Spleen (tissue), 7 donors: Measurements from ENCODE around the gene ZNF784.

Source experiments
- CTCF ChIP-seq, 11 experiments: fragments of 200-600 bp in 7 of 11; fragments of 450-650 bp in 4 of 11; sonication (generic) in 4 of 11; IDR thresholded peaks in 8 of 11; conservative IDR thresholded peaks in 3 of 11; 1 replicate in 7 of 11; 2 replicates in 4 of 11; pipeline versions ENCODE4 v1.4.0 to v1.8.0; 2016 to 2021; ENCODE audit warnings: antibody characterized with exemption in 11 of 11, inconsistent platforms in 4 of 11, mild to moderate bottlenecking in 1 of 11
- POLR2A ChIP-seq, 3 donors: fragments of 450-650 bp; IDR thresholded peaks; one replicate each; pipeline ENCODE4 v1.5.1; 2017; ENCODE audit warnings: antibody characterized with exemption in 3 of 3, mild to moderate bottlenecking in 1 of 3
- donor health status: DM: no; HTN: no; CAD: no; lungs with moderate emphysema.
- donor health status: DM: no; HTN: no; CAD: no.
- donor health status: DM: no; HTN: no; CAD: no.

GRCh38 chr19:55601084-55601483 is 23.3 kb downstream of the ZNF784 start:
- no peak for TF ChIP-seq CTCF (IDR thresholded peaks at IDR 0.05 in 8 of 11, conservative IDR thresholded peaks at IDR 0.05 in 3 of 11)
- TF ChIP-seq POLR2A (IDR thresholded peaks at IDR 0.05) = no peak
